IMR-90 (cell line): ENCODE results near the gene PARK7. TPM values are rescaled to one million over a fixed set of nuclear protein-coding genes. Genes with fewer than 3 reads are reported as not detected.
A peak's percentile ranks its signal among the peaks of the same experiment; 100 is the strongest.

Source experiments
- ATAC-seq: fragments of 200-7000 bp; cut with Tn5 transposase; 2 replicates; pipeline ENCODE4 v1.9.1; 2020; ENCODE audit warnings: low read depth, mild to moderate bottlenecking, moderate library complexity
- BruUV-seq: library from RNA; stranded (reverse); fragments of 400-500 nt; replicated peaks from 2 replicates; lab custom pipeline; 2021; lab: Mats Ljungman, UMichigan
- CTCF ChIA-PET: fragments of 300-600 bp; formaldehyde crosslinking; extraction: SDS; loops from one replicate; lab custom pipeline; 2021; ENCODE audit warnings: antibody characterized with exemption; lab: Yijun Ruan, JAX
- POLR2A ChIA-PET: fragments of 300-600 bp; sonication (Branson Sonifier 250); formaldehyde crosslinking; loops from one replicate; lab custom pipeline; 2022; ENCODE audit warnings: antibody characterized with exemption; ENCODE audit not compliant: unreplicated experiment; lab: Charles Lee
- DNase-seq: peaks from one replicate; pipeline ENCODE4 v3.0.0; 2013
- H2AFZ ChIP-seq: replicated peaks from 2 replicates; pipeline ENCODE3; 2013; ENCODE audit warnings: low read length, mild to moderate bottlenecking; ENCODE audit not compliant: poor library complexity
- H2AK5ac ChIP-seq: 2 replicates; pipeline ENCODE4 v1.6.1; 2013; ENCODE audit warnings: low read depth, low read length, inconsistent platforms
- H2AK9ac ChIP-seq: replicated peaks from 2 replicates; pipeline ENCODE3; 2013; ENCODE audit warnings: mild to moderate bottlenecking, low read depth, low read length, moderate library complexity; ENCODE audit not compliant: poor library complexity
- H2BK120ac ChIP-seq: 2 replicates; pipeline ENCODE4 v1.6.1; 2013; ENCODE audit warnings: low read depth, low read length, inconsistent platforms
- H2BK15ac ChIP-seq: 3 replicates; pipeline ENCODE4 v1.6.1; 2013; ENCODE audit warnings: low read depth, low read length, inconsistent platforms
- H2BK20ac ChIP-seq: 2 replicates; pipeline ENCODE4 v1.6.1; 2013; ENCODE audit warnings: low read depth, mild to moderate bottlenecking, inconsistent platforms, low read length, moderate library complexity
- H2BK5ac ChIP-seq: 2 replicates; pipeline ENCODE4 v1.6.1; 2013; ENCODE audit warnings: mild to moderate bottlenecking, low read depth, low read length, inconsistent platforms; ENCODE audit not compliant: poor library complexity, severe bottlenecking
- H3K14ac ChIP-seq: replicated peaks from 2 replicates; pipeline ENCODE4 v1.6.1; 2013; ENCODE audit warnings: low read depth, low read length, inconsistent platforms
- H3K18ac ChIP-seq: 2 replicates; pipeline ENCODE4 v1.6.1; 2013; ENCODE audit warnings: low read depth, low read length, control low read depth
- H3K23ac ChIP-seq: 2 replicates; pipeline ENCODE4 v1.6.1; 2013; ENCODE audit warnings: low read depth, low read length, inconsistent platforms
- H3K27ac ChIP-seq: 2 replicates; pipeline ENCODE4 v1.5.1; 2013; ENCODE audit warnings: mild to moderate bottlenecking, control low read depth, low read length; ENCODE audit not compliant: insufficient read depth
- H3K27me3 ChIP-seq: 2 replicates; pipeline ENCODE4 v1.6.1; 2013; ENCODE audit warnings: low read length; ENCODE audit not compliant: control insufficient read depth, insufficient read depth
- H3K36me3 ChIP-seq: 2 replicates; pipeline ENCODE4 v1.6.1; 2013; ENCODE audit warnings: low read length, mixed read lengths; ENCODE audit not compliant: control insufficient read depth, insufficient read depth
- H3K4ac ChIP-seq: 2 replicates; pipeline ENCODE4 v1.6.1; 2013; ENCODE audit warnings: low read depth, low read length, inconsistent platforms
- H3K4me1 ChIP-seq: 2 replicates; pipeline ENCODE4 v1.6.1; 2013; ENCODE audit warnings: low read length, mixed read lengths; ENCODE audit not compliant: control insufficient read depth, insufficient read depth
- H3K4me2 ChIP-seq: 2 replicates; pipeline ENCODE4 v1.6.1; 2013; ENCODE audit warnings: low read depth, mild to moderate bottlenecking, control low read depth, low read length, moderate library complexity
- H3K4me3 ChIP-seq: 2 replicates; pipeline ENCODE4 v1.5.1; 2013; ENCODE audit warnings: low read depth, mild to moderate bottlenecking, control low read depth, low read length, moderate library complexity; ENCODE audit not compliant: insufficient read depth
- H3K56ac ChIP-seq: 2 replicates; pipeline ENCODE4 v1.6.1; 2013; ENCODE audit warnings: low read length, inconsistent platforms; ENCODE audit not compliant: insufficient read depth; ENCODE audit errors: extremely low read depth
- H3K79me1 ChIP-seq, 2 experiments: 2 replicates each; pipeline ENCODE4 v1.6.1; 2013; ENCODE audit warnings: low read length in 2 of 2, inconsistent platforms in 1 of 2, low read depth in 1 of 2
- H3K9ac ChIP-seq: 2 replicates; pipeline ENCODE4 v1.6.1; 2013; ENCODE audit warnings: low read depth, low read length, control low read depth
- H3K9me1 ChIP-seq: 2 replicates; pipeline ENCODE4 v1.6.1; 2013; ENCODE audit warnings: low read length, inconsistent platforms; ENCODE audit not compliant: insufficient read depth
- H3K9me3 ChIP-seq: 2 replicates; pipeline ENCODE4 v1.6.1; 2013; ENCODE audit warnings: low read length; ENCODE audit not compliant: control insufficient read depth, insufficient read depth
- H4K20me1 ChIP-seq: 2 replicates; pipeline ENCODE4 v1.6.1; 2013; ENCODE audit warnings: low read length, inconsistent platforms; ENCODE audit not compliant: insufficient read depth
- H4K5ac ChIP-seq: 2 replicates; pipeline ENCODE4 v1.6.1; 2013; ENCODE audit warnings: mild to moderate bottlenecking, low read depth, low read length, control low read depth
- H4K8ac ChIP-seq, 2 experiments: 2 replicates each; pipeline ENCODE4 v1.6.1; 2013; ENCODE audit warnings: low read depth in 2 of 2, low read length in 2 of 2, control low read depth in 1 of 2, inconsistent platforms in 1 of 2
- H4K91ac ChIP-seq: 2 replicates; pipeline ENCODE4 v1.6.1; 2013; ENCODE audit warnings: low read depth, low read length, inconsistent platforms; ENCODE audit not compliant: insufficient read depth
- BHLHE40 ChIP-seq: fragments of 150-350 bp; IDR thresholded peaks from 2 replicates; pipeline ENCODE4 v1.6.1; 2016; ENCODE audit warnings: mild to moderate bottlenecking, low read depth, low read length
- CTCF ChIP-seq: conservative IDR thresholded peaks from 2 replicates; pipeline ENCODE4 v1.5.1; 2012; ENCODE audit warnings: mild to moderate bottlenecking, low read depth, low read length, improper control_type of control experiment
- FOS ChIP-seq: fragments of 150-350 bp; IDR thresholded peaks from 2 replicates; pipeline ENCODE4 v1.6.1; 2016; ENCODE audit warnings: low read depth, low read length
- MAFK ChIP-seq: IDR thresholded peaks from 2 replicates; pipeline ENCODE4 v1.6.1; 2012; ENCODE audit warnings: low read depth, low read length, improper control_type of control experiment
- MAZ ChIP-seq: IDR thresholded peaks from 2 replicates; pipeline ENCODE4 v1.6.1; 2012; ENCODE audit warnings: low read depth, mild to moderate bottlenecking, low read length, improper control_type of control experiment, moderate library complexity, borderline replicate concordance
- NFE2L2 ChIP-seq: fragments of 150-350 bp; IDR thresholded peaks from 2 replicates; pipeline ENCODE4 v1.6.1; 2016; ENCODE audit warnings: low read depth, mild to moderate bottlenecking, low read length
- RAD21 ChIP-seq: IDR thresholded peaks from 2 replicates; pipeline ENCODE4 v1.6.1; 2012; ENCODE audit warnings: low read length, improper control_type of control experiment
- RCOR1 ChIP-seq: IDR thresholded peaks from 2 replicates; pipeline ENCODE4 v1.6.1; 2012; ENCODE audit warnings: mild to moderate bottlenecking, low read length, improper control_type of control experiment; ENCODE audit not compliant: insufficient replicate concordance
- SMC3 ChIP-seq: fragments of 150-350 bp; IDR thresholded peaks from 2 replicates; pipeline ENCODE4 v1.6.1; 2016; ENCODE audit warnings: low read depth, mild to moderate bottlenecking, antibody characterized with exemption, low read length, moderate library complexity
- WGBS, 2 experiments: methylation state at CpG; one replicate each; pipeline versions ENCODE4 v1.1.5 to v1.1.7; 2013; ENCODE audit warnings: missing lambda C conversion rate in 2 of 2; ENCODE audit not compliant: insufficient read length in 1 of 2; ENCODE audit errors: extremely low coverage in 2 of 2; 5-methylcytosine and 5-hydroxymethylcytosine counted together
- dilution Hi-C: fragments of 300-500 bp; cut with HindIII; formaldehyde crosslinking; loops from one replicate; pipeline ENCODE4 v1.14.3; 2018; ENCODE audit warnings: low sequenced_read_pairs; ENCODE audit not compliant: unreplicated experiment
- in situ Hi-C: fragments of 300-500 bp; cut with MboI; formaldehyde crosslinking; loops from 3 replicates; pipeline ENCODE4 v1.14.3; 2019; ENCODE audit warnings: low sequenced_read_pairs, inconsistent platforms, mixed read lengths
- intact Hi-C: fragments of 100-400 bp; cut with micrococcal nuclease; formaldehyde crosslinking; loops from 2 replicates; pipeline ENCODE4 v1.10.0; 2022
- polyA plus RNA-seq, 3 experiments: library from polyadenylated mRNA; depleted of rRNA; stranded (reverse); fragments of >200 nt; gene quantifications; 2 replicates each; pipeline ENCODE4 v1.2.3, GENCODE V29; 2012; ENCODE audit warnings: low replicate concordance in 1 of 3
- total RNA-seq: library from RNA; depleted of rRNA; stranded (reverse); fragments of >200 nt; gene quantifications from 2 replicates; pipeline ENCODE4 v1.2.3, GENCODE V29; 2012
- TF ChIP-seq, protein P1 (sequence below): fragments of 150-350 bp; IDR thresholded peaks from 2 replicates; pipeline ENCODE4 v1.6.1; 2016; ENCODE audit warnings: low read depth, mild to moderate bottlenecking, low read length, moderate library complexity, borderline replicate concordance

The PARK7 gene
- total and polyA plus RNA-seq, 2 of the 4 experiments (the other 2 are of a cell fraction), result 207 to 357 TPM

- Histone ChIP-seq H3K9me1 (no peaks in the 10 kb centered on the region), H3K18ac (no peak overlapping the region), H3K23ac (no peak overlapping the region), H4K8ac (no peak overlapping the region), H2AK9ac (no peak overlapping the region), H3K4me2 (no peak overlapping the region), H3K4me1 (no peaks in the 10 kb centered on the region; the same call in 1 of the 2 replicates), H4K20me1 (peaks cover 11% of the 10 kb centered on the region), H2BK5ac (no peak overlapping the region), H2AFZ (no peak overlapping the region), H3K27me3 (no peaks in the 10 kb centered on the region), H4K5ac (no peak overlapping the region), H3K4ac (no peak overlapping the region), H3K9me3 (no peaks in the 10 kb centered on the region), H3K9ac (no peak overlapping the region), H3K36me3 (peaks cover 32% of the 10 kb centered on the region), H2BK120ac (no peak overlapping the region), H3K4me3 (no peak overlapping the region), H3K79me1 (peaks cover 22 to 52% of the 10 kb centered on the region in 2 experiments), H2BK20ac (no peak overlapping the region), H3K27ac (no peak overlapping the region), H3K14ac (no peak overlapping the region), H3K56ac (no peak overlapping the region), H4K91ac (no peak overlapping the region), H2BK15ac (no peak overlapping the region), H2AK5ac (no peak overlapping the region)
- TF ChIP-seq MAFK (no peak), FOS (no peak), CTCF (peak; percentile 98), BHLHE40 (no peak), RAD21 (peak; percentile 97), SMC3 (peak; percentile 86), NFE2L2 (no peak), MAZ (0 out of 2 replicates have a peak, but pooled peaks have one; percentile 29), RCOR1 (no peak)
- TF ChIP-seq, protein P1, sequence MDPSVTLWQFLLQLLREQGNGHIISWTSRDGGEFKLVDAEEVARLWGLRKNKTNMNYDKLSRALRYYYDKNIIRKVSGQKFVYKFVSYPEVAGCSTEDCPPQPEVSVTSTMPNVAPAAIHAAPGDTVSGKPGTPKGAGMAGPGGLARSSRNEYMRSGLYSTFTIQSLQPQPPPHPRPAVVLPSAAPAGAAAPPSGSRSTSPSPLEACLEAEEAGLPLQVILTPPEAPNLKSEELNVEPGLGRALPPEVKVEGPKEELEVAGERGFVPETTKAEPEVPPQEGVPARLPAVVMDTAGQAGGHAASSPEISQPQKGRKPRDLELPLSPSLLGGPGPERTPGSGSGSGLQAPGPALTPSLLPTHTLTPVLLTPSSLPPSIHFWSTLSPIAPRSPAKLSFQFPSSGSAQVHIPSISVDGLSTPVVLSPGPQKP, result no peak
- in situ Hi-C loops (loop anchor here (5.0 to 25.0 kb wide), 5 partner anchors 42 to 887 kb away; no protein-coding TSS in a partner anchor), intact Hi-C loops (loop anchor here (1.0 to 5.0 kb wide), 3 partner anchors 339 to 447 kb away; no protein-coding TSS in a partner anchor), dilution Hi-C loops (no loop called here)
- BruUV-seq, result no TSS peak
- DNase-seq (peak; percentile 75), ATAC-seq (peak; percentile 97)
- 63% methylated on average over 1 of the region's 8 CpGs; no CpG with 5 or more reads in 1 of the 2 experiments for WGBS, 2 experiments
- POLR2A ChIA-PET, result interaction anchor here (0.6 kb wide), 2 partner anchors 327 to 624 kb away, joined by 4 read pairs; no protein-coding TSS in a partner anchor
- CTCF ChIA-PET, result interaction anchor here (0.6 to 2.7 kb wide), 12 partner anchors 9 to 368 kb away, joined by 3 to 21 read pairs (median 3); partner anchors contain the start of gene PARK7
Measured at GRCh38 chr1:7975212-7975865, 13.8 kb downstream of the PARK7 start.
